Osteoblast (primary cell): ENCODE data around the gene ABI2. TPM values are rescaled to one million over a fixed set of nuclear protein-coding genes. Genes with fewer than 3 reads are reported as not detected.
"Not testable (repeated sequence)": the region's sequence is repeated elsewhere in the genome, so short reads cannot be mapped to it uniquely, and the experiment has no call there.

ENCODE experiments used
- DNase-seq: peaks from one replicate; pipeline ENCODE4 v3.0.0; 2011; ENCODE audit warnings: low spot score, mixed read lengths; ENCODE audit not compliant: insufficient read length; ENCODE audit errors: missing footprints
- H2AFZ ChIP-seq: 2 replicates; pipeline ENCODE4 v1.6.0; 2011; ENCODE audit warnings: mild to moderate bottlenecking, low read length
- H3K27ac ChIP-seq: 2 replicates; pipeline ENCODE4 v1.5.1; 2011; ENCODE audit warnings: mild to moderate bottlenecking, low read depth, low read length, moderate library complexity
- H3K27me3 ChIP-seq: 2 replicates; pipeline ENCODE4 v1.6.0; 2012; ENCODE audit warnings: mild to moderate bottlenecking, control low read depth, inconsistent platforms, low read length, moderate library complexity; ENCODE audit not compliant: insufficient read depth
- H3K36me3 ChIP-seq: 2 replicates; pipeline ENCODE4 v1.5.1; 2011; ENCODE audit warnings: mild to moderate bottlenecking, low read length, control low read depth, moderate library complexity; ENCODE audit not compliant: insufficient read depth
- H3K4me1 ChIP-seq: 2 replicates; pipeline ENCODE4 v1.5.1; 2011; ENCODE audit warnings: mild to moderate bottlenecking, low read length, control low read depth, moderate library complexity; ENCODE audit not compliant: insufficient read depth
- H3K4me2 ChIP-seq: 2 replicates; pipeline ENCODE4 v1.6.0; 2011; ENCODE audit warnings: mild to moderate bottlenecking, low read length; ENCODE audit not compliant: insufficient read depth
- H3K4me3 ChIP-seq: fragments of 200-600 bp; sonication (generic); 3 replicates; pipeline ENCODE4 v1.5.1; 2012; ENCODE audit warnings: mild to moderate bottlenecking, low read length, inconsistent platforms; ENCODE audit not compliant: insufficient read depth
- H3K79me2 ChIP-seq: 2 replicates; pipeline ENCODE4 v1.6.0; 2012; ENCODE audit warnings: mild to moderate bottlenecking, low read length, control low read depth, inconsistent platforms; ENCODE audit not compliant: insufficient read depth
- H3K9me3 ChIP-seq: 2 replicates; pipeline ENCODE4 v1.5.1; 2011; ENCODE audit warnings: low read depth, low read length, control low read depth
- H4K20me1 ChIP-seq: 2 replicates; pipeline ENCODE4 v1.6.0; 2012; ENCODE audit warnings: mild to moderate bottlenecking, low read length, control low read depth; ENCODE audit not compliant: insufficient read depth
- total RNA-seq: library from RNA; depleted of rRNA; stranded (reverse); fragments of >200 nt; gene quantifications from 2 replicates; pipeline ENCODE4 v1.2.3, GENCODE V29; 2012
- TF ChIP-seq, protein P1 (sequence below): IDR thresholded peaks from 2 replicates; pipeline ENCODE4 v1.5.1; 2011; ENCODE audit warnings: mild to moderate bottlenecking, low read depth, low read length, moderate library complexity; ENCODE audit errors: extremely low read depth

The ABI2 gene
- total RNA-seq, 1 donor = 38.7 TPM

DNA sequence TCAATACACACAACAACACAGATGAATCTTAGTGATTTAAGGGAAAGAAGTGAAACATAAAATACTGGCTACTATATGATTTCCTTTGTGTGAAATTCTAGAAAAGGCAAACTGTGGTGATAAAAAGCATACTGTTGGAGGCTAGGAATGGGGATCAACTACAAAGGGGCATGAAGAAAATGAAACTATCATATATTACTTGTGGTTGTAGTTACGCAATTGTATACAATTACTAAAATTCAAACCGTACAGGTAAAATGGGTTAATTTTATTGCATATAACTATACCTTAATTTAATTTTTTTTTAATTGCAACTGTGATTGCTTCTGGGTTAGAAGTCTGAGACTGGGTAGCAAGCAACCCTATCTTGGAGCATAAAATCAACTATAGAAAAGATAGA, 41.7 kb upstream of the ABI2 start:
- Histone ChIP-seq H3K79me2 (no peaks in the 10 kb centered on the region), H3K4me3 (no peak overlapping the region), H3K27ac (no peak overlapping the region), H4K20me1 (no peaks in the 10 kb centered on the region), H3K36me3 (peaks cover 80% of the 10 kb centered on the region), H3K27me3 (no peaks in the 10 kb centered on the region), H2AFZ (no peak overlapping the region), H3K9me3 (no peaks in the 10 kb centered on the region), H3K4me2 (no peak overlapping the region), H3K4me1 (peaks cover 2% of the 10 kb centered on the region)
- TF ChIP-seq, protein P1, sequence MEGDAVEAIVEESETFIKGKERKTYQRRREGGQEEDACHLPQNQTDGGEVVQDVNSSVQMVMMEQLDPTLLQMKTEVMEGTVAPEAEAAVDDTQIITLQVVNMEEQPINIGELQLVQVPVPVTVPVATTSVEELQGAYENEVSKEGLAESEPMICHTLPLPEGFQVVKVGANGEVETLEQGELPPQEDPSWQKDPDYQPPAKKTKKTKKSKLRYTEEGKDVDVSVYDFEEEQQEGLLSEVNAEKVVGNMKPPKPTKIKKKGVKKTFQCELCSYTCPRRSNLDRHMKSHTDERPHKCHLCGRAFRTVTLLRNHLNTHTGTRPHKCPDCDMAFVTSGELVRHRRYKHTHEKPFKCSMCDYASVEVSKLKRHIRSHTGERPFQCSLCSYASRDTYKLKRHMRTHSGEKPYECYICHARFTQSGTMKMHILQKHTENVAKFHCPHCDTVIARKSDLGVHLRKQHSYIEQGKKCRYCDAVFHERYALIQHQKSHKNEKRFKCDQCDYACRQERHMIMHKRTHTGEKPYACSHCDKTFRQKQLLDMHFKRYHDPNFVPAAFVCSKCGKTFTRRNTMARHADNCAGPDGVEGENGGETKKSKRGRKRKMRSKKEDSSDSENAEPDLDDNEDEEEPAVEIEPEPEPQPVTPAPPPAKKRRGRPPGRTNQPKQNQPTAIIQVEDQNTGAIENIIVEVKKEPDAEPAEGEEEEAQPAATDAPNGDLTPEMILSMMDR = no peak
- no peak for DNase-seq

DNA sequence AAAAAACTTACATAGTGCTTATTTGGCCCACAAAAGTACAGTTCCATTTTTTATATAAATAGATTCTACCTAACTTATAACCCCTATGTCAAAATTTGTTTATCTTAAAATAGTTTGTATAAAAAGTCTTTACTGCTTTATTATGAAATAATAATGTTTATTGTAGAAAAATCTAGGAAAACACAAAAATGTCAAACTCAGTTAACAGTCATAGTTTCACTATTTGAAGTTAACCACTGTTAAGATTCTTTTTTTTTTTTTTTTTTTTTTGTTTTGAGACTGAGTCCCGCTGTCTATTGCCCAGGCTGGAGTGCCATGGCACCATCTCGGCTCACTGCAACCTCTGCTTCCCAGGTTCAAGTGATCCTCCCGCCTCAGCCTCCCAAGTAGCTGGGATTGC, 26.5 kb upstream of the ABI2 start:
- DNase-seq = peak; percentile 58
- H3K27ac ChIP-seq = no peak overlapping the region
- H3K36me3 ChIP-seq = peaks cover 10% of the 10 kb centered on the region
- H3K27me3 ChIP-seq = no peaks in the 10 kb centered on the region
- H2AFZ ChIP-seq = no peak overlapping the region
- H3K9me3 ChIP-seq = no peaks in the 10 kb centered on the region
- H3K4me3 ChIP-seq = no peak overlapping the region
- no peaks in the 10 kb centered on the region for H3K79me2 ChIP-seq
- no peak overlapping the region for H3K4me2 ChIP-seq
- peaks cover 4% of the 10 kb centered on the region for H3K4me1 ChIP-seq
- no peaks in the 10 kb centered on the region for H4K20me1 ChIP-seq
- TF ChIP-seq, protein P1 = no peak

DNA sequence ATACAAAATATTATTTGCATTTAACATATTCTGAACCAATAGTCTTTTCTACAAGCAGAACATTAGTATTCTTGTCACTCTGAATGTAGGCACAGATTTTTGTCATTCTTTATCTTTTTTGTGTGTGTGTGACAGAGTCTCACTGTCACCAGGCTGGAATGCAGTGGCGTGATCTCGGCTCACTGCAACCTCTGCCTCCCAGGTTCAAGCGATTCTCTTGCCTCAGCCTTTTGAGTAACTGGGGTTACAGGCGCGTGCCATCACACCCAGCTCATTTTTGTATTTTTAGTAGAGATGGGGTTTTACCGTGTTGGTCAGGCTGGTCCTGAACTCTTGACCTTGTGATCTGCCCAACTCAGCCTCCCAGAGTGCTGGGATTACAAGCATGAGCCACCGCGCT, 25.6 kb upstream of the ABI2 start:
- not testable (repeated sequence) for DNase-seq, H3K79me2 ChIP-seq, H3K4me3 ChIP-seq, H2AFZ ChIP-seq, H3K27ac ChIP-seq, H3K4me1 ChIP-seq, H3K36me3 ChIP-seq, H3K9me3 ChIP-seq, H3K4me2 ChIP-seq, H4K20me1 ChIP-seq, H3K27me3 ChIP-seq

GRCh38 chr2:203310688-203311436, 17.3 kb upstream of the ABI2 start:
- no peak for DNase-seq
- H3K27ac ChIP-seq = no peak overlapping the region
- no peaks in the 10 kb centered on the region for H3K9me3 ChIP-seq
- TF ChIP-seq, protein P1 = no peak
- no peak overlapping the region for H3K4me3 ChIP-seq
- H3K27me3 ChIP-seq = no peaks in the 10 kb centered on the region
- no peaks in the 10 kb centered on the region for H3K79me2 ChIP-seq
- H4K20me1 ChIP-seq = no peaks in the 10 kb centered on the region
- no peaks in the 10 kb centered on the region for H3K36me3 ChIP-seq
- peaks cover 3% of the 10 kb centered on the region for H3K4me1 ChIP-seq
- H3K4me2 ChIP-seq = no peak overlapping the region
- no peak overlapping the region for H2AFZ ChIP-seq
